Measurements from ENCODE around the gene N4BP2.

DNA sequence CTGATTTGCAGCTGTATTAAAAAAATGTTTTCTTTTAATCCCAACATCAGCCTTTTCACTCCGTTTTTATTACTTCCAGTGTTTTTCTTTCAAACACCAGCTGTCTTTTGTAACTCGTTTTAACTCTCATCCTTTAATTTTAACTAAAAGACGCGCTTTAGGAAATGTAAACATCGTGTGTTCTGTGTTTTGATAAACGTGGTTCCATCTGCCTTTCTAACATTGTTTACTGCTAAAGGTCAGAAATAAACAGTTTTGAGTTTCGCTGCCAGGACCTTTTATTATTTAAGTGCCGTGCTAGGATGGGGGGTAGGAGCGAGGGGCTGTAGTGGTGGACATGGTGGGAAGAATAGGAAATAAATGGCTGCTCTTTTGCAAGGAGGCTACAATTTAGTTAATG lies 1.5 kb downstream of the N4BP2 start:
- TF ChIP-seq, protein P1, sequence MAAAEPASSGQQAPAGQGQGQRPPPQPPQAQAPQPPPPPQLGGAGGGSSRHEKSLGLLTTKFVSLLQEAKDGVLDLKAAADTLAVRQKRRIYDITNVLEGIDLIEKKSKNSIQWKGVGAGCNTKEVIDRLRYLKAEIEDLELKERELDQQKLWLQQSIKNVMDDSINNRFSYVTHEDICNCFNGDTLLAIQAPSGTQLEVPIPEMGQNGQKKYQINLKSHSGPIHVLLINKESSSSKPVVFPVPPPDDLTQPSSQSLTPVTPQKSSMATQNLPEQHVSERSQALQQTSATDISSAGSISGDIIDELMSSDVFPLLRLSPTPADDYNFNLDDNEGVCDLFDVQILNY (CRISPR knock-in tag; IDR thresholded peaks at IDR 0.05), result no peak
- TF ChIP-seq, protein P2, sequence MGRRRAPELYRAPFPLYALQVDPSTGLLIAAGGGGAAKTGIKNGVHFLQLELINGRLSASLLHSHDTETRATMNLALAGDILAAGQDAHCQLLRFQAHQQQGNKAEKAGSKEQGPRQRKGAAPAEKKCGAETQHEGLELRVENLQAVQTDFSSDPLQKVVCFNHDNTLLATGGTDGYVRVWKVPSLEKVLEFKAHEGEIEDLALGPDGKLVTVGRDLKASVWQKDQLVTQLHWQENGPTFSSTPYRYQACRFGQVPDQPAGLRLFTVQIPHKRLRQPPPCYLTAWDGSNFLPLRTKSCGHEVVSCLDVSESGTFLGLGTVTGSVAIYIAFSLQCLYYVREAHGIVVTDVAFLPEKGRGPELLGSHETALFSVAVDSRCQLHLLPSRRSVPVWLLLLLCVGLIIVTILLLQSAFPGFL (CRISPR knock-in tag; IDR thresholded peaks at IDR 0.05; ENCODE audit: borderline replicate concordance), result no peak
- TF ChIP-seq, protein P3, sequence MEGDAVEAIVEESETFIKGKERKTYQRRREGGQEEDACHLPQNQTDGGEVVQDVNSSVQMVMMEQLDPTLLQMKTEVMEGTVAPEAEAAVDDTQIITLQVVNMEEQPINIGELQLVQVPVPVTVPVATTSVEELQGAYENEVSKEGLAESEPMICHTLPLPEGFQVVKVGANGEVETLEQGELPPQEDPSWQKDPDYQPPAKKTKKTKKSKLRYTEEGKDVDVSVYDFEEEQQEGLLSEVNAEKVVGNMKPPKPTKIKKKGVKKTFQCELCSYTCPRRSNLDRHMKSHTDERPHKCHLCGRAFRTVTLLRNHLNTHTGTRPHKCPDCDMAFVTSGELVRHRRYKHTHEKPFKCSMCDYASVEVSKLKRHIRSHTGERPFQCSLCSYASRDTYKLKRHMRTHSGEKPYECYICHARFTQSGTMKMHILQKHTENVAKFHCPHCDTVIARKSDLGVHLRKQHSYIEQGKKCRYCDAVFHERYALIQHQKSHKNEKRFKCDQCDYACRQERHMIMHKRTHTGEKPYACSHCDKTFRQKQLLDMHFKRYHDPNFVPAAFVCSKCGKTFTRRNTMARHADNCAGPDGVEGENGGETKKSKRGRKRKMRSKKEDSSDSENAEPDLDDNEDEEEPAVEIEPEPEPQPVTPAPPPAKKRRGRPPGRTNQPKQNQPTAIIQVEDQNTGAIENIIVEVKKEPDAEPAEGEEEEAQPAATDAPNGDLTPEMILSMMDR (IDR thresholded peaks at IDR 0.05), result no peak
- TF ChIP-seq SMAD3 (CRISPR knock-in tag; IDR thresholded peaks at IDR 0.05; ENCODE audit: borderline replicate concordance) (no peak), JUN (CRISPR knock-in tag; IDR thresholded peaks at IDR 0.05) (no peak), ZNF671 (CRISPR knock-in tag; IDR thresholded peaks at IDR 0.05) (no peak)
- TF ChIP-seq, protein P4, sequence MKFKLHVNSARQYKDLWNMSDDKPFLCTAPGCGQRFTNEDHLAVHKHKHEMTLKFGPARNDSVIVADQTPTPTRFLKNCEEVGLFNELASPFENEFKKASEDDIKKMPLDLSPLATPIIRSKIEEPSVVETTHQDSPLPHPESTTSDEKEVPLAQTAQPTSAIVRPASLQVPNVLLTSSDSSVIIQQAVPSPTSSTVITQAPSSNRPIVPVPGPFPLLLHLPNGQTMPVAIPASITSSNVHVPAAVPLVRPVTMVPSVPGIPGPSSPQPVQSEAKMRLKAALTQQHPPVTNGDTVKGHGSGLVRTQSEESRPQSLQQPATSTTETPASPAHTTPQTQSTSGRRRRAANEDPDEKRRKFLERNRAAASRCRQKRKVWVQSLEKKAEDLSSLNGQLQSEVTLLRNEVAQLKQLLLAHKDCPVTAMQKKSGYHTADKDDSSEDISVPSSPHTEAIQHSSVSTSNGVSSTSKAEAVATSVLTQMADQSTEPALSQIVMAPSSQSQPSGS (CRISPR knock-in tag; IDR thresholded peaks at IDR 0.05; ENCODE audit: borderline replicate concordance, low read depth), result no peak
- TF ChIP-seq, protein P5, sequence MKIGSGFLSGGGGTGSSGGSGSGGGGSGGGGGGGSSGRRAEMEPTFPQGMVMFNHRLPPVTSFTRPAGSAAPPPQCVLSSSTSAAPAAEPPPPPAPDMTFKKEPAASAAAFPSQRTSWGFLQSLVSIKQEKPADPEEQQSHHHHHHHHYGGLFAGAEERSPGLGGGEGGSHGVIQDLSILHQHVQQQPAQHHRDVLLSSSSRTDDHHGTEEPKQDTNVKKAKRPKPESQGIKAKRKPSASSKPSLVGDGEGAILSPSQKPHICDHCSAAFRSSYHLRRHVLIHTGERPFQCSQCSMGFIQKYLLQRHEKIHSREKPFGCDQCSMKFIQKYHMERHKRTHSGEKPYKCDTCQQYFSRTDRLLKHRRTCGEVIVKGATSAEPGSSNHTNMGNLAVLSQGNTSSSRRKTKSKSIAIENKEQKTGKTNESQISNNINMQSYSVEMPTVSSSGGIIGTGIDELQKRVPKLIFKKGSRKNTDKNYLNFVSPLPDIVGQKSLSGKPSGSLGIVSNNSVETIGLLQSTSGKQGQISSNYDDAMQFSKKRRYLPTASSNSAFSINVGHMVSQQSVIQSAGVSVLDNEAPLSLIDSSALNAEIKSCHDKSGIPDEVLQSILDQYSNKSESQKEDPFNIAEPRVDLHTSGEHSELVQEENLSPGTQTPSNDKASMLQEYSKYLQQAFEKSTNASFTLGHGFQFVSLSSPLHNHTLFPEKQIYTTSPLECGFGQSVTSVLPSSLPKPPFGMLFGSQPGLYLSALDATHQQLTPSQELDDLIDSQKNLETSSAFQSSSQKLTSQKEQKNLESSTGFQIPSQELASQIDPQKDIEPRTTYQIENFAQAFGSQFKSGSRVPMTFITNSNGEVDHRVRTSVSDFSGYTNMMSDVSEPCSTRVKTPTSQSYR (CRISPR knock-in tag; IDR thresholded peaks at IDR 0.05), result no peak
- TF ChIP-seq, protein P6, sequence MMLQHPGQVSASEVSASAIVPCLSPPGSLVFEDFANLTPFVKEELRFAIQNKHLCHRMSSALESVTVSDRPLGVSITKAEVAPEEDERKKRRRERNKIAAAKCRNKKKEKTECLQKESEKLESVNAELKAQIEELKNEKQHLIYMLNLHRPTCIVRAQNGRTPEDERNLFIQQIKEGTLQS (CRISPR knock-in tag; conservative IDR thresholded peaks at IDR 0.05), result no peak
- TF ChIP-seq, protein P7, sequence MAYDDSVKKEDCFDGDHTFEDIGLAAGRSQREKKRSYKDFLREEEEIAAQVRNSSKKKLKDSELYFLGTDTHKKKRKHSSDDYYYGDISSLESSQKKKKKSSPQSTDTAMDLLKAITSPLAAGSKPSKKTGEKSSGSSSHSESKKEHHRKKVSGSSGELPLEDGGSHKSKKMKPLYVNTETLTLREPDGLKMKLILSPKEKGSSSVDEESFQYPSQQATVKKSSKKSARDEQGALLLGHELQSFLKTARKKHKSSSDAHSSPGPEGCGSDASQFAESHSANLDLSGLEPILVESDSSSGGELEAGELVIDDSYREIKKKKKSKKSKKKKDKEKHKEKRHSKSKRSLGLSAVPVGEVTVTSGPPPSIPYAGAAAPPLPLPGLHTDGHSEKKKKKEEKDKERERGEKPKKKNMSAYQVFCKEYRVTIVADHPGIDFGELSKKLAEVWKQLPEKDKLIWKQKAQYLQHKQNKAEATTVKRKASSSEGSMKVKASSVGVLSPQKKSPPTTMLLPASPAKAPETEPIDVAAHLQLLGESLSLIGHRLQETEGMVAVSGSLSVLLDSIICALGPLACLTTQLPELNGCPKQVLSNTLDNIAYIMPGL (CRISPR knock-in tag; IDR thresholded peaks at IDR 0.05), result no peak
- TF ChIP-seq, protein P8, sequence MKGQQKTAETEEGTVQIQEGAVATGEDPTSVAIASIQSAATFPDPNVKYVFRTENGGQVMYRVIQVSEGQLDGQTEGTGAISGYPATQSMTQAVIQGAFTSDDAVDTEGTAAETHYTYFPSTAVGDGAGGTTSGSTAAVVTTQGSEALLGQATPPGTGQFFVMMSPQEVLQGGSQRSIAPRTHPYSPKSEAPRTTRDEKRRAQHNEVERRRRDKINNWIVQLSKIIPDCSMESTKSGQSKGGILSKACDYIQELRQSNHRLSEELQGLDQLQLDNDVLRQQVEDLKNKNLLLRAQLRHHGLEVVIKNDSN (CRISPR knock-in tag; IDR thresholded peaks at IDR 0.05), result no peak

All from WTC11 (cell line).